CD4-positive, CD25-positive, alpha-beta regulatory T cell (primary cell): ENCODE results near the gene IFI30. TPM values are rescaled to one million over a fixed set of nuclear protein-coding genes. Genes with fewer than 3 reads are reported as not detected.

ENCODE experiments used
- ATAC-seq, 2 donors: fragments of 150-1000 bp; cut with Tn5 transposase; one replicate each; pipeline ENCODE4 v1.10.0; 2021; ENCODE audit warnings: low read depth in 2 of 2, moderate number of reproducible peaks in 2 of 2, moderate library complexity in 1 of 2
- DNase-seq, 3 donors: peaks; one replicate each; pipeline versions ENCODE4 v3.0.0 to v3.0.0-alpha.2; 2012 to 2022; ENCODE audit warnings: mixed read lengths in 1 of 3
- H3K27ac ChIP-seq: one replicate; pipeline ENCODE4 v1.7.0; 2013; ENCODE audit warnings: mild to moderate bottlenecking, low read length; ENCODE audit not compliant: insufficient read depth, poor library complexity, severe bottlenecking
- H3K27me3 ChIP-seq: one replicate; pipeline ENCODE4 v1.7.0; 2013; ENCODE audit warnings: low read length; ENCODE audit not compliant: control insufficient read depth, insufficient read depth
- H3K36me3 ChIP-seq: one replicate; pipeline ENCODE4 v1.7.0; 2013; ENCODE audit warnings: mild to moderate bottlenecking, low read length, moderate library complexity; ENCODE audit not compliant: control insufficient read depth, insufficient read depth
- H3K4me1 ChIP-seq: 2 replicates; pipeline ENCODE4 v1.7.0; 2013; ENCODE audit warnings: mild to moderate bottlenecking, low read length; ENCODE audit not compliant: insufficient read depth, control insufficient read depth, poor library complexity, severe bottlenecking
- H3K4me3 ChIP-seq: one replicate; pipeline ENCODE4 v1.7.0; 2013; ENCODE audit warnings: low read depth, mild to moderate bottlenecking, low read length, moderate library complexity
- H3K9me3 ChIP-seq, 2 experiments: 1 replicate in 1 of 2; 2 replicates in 1 of 2; pipeline ENCODE4 v1.7.0; 2013; ENCODE audit warnings: low read length in 2 of 2, mild to moderate bottlenecking in 1 of 2, moderate library complexity in 1 of 2; ENCODE audit not compliant: control insufficient read depth in 2 of 2
- H3K27ac Mint-ChIP-seq, 3 donors: one replicate each; pipeline ENCODE4 v1.8.0; 2020 to 2022; ENCODE audit warnings: mild to moderate bottlenecking in 3 of 3, mixed read lengths in 3 of 3, moderate library complexity in 2 of 3
- H3K27me3 Mint-ChIP-seq: one replicate; pipeline ENCODE4 v1.8.0; 2022; ENCODE audit warnings: mild to moderate bottlenecking, mixed read lengths
- H3K36me3 Mint-ChIP-seq: one replicate; pipeline ENCODE4 v1.8.0; 2020; ENCODE audit warnings: mixed read lengths
- H3K4me1 Mint-ChIP-seq, 4 donors: one replicate each; pipeline ENCODE4 v1.8.0; 2020 to 2022; ENCODE audit warnings: mixed read lengths in 4 of 4, mild to moderate bottlenecking in 1 of 4
- H3K4me3 Mint-ChIP-seq, 4 donors: one replicate each; pipeline ENCODE4 v1.8.0; 2020 to 2022; ENCODE audit warnings: mild to moderate bottlenecking in 4 of 4, mixed read lengths in 4 of 4, moderate library complexity in 3 of 4
- H3K9me3 Mint-ChIP-seq, 7 donors: one replicate each; pipeline ENCODE4 v1.8.0; 2020 to 2022; ENCODE audit warnings: mixed read lengths in 7 of 7, mild to moderate bottlenecking in 3 of 7, moderate library complexity in 2 of 7
- polyA plus RNA-seq, 4 donors: library from polyadenylated mRNA; unstranded; fragments of 300-500 nt; fragmentation: Illumina TruSeq; gene quantifications; one replicate each; pipeline ENCODE4 v1.2.3, GENCODE V29; 2021
- total RNA-seq: library from RNA; stranded (reverse); gene quantifications from one replicate; pipeline ENCODE4 v1.2.3, GENCODE V29; 2022

The IFI30 gene
- total and polyA plus RNA-seq, 5 donors from 2014 or later = 2.3 to 17.8 (median 8.5) TPM

GRCh38 chr19:18225702-18226468, 52.3 kb downstream of the IFI30 start, which contains the start of gene PDE4C:
PDE4C (minus strand) TSS chr19:18226438; CDS start chr19:18226415, 23 bp downstream.
- no peak for DNase-seq
- H3K27ac Mint-ChIP-seq = no peak within 1 kb of the TSS

GRCh38 chr19:18226956-18227780, 53.6 kb downstream of the IFI30 start:
- H3K27me3 Mint-ChIP-seq = peaks cover 51% of the 10 kb centered on the region
- no peak overlapping the region for H3K27ac Mint-ChIP-seq
- peaks cover 7% of the 10 kb centered on the region for H3K27me3 ChIP-seq
- ATAC-seq = no peak
- H3K4me1 ChIP-seq = peaks cover 23% of the 10 kb centered on the region
- H3K9me3 ChIP-seq = no peaks in the 10 kb centered on the region
- no peaks in the 10 kb centered on the region for H3K36me3 Mint-ChIP-seq
- peaks cover 0 to 29% (median 7%) of the 10 kb centered on the region in 4 donors for H3K4me1 Mint-ChIP-seq
- no peak overlapping the region for H3K4me3 ChIP-seq
- no peak overlapping the region for H3K27ac ChIP-seq
- peak overlapping the region in 1 of 4 donors; percentile 57 for H3K4me3 Mint-ChIP-seq
- no peak for DNase-seq
- H3K9me3 Mint-ChIP-seq = peaks cover 0 to 7% (median 0%) of the 10 kb centered on the region in 7 donors
- H3K36me3 ChIP-seq = no peaks in the 10 kb centered on the region

More at GRCh38 chr19:18225702-18226468, 52.3 kb downstream of the IFI30 start, which contains the start of gene PDE4C:
- H3K4me1 ChIP-seq = peaks cover 23% of the 10 kb centered on the region
- Mint-ChIP-seq H3K4me1 (peaks cover 0 to 35% (median 7%) of the 10 kb centered on the region in 4 donors), H3K36me3 (no peaks in the 10 kb centered on the region), H3K9me3 (peaks cover 0 to 7% (median 0%) of the 10 kb centered on the region in 7 donors), H3K27me3 (peaks cover 48% of the 10 kb centered on the region), H3K4me3 (peak within 1 kb of the TSS in 2 of 4 donors; percentile 87 to 93)
- ATAC-seq = no peak
- H3K36me3 ChIP-seq = no peaks in the 10 kb centered on the region
- H3K4me3 ChIP-seq = no peak within 1 kb of the TSS
- peaks cover 7% of the 10 kb centered on the region for H3K27me3 ChIP-seq
- no peak within 1 kb of the TSS for H3K27ac ChIP-seq
- H3K9me3 ChIP-seq = no peaks in the 10 kb centered on the region

Other genes starting within 250 kb of the IFI30 start
- gene CCDC124, start 240.8 kb upstream of the IFI30 start, total RNA-seq = 32.2 TPM
- 10 to 100 TPM; 29.6 to 42.7 (median 33.5) TPM for gene CCDC124, start 240.8 kb upstream of the IFI30 start, polyA plus RNA-seq
- gene KCNN1, start 206.7 kb upstream of the IFI30 start, total RNA-seq = not detected
- not detected for gene KCNN1, start 206.7 kb upstream of the IFI30 start, polyA plus RNA-seq
- gene ARRDC2, start 165.6 kb upstream of the IFI30 start, total RNA-seq = 151 TPM
- 10 to 100 TPM; 25.9 to 42.7 (median 36.2) TPM for gene ARRDC2, start 165.6 kb upstream of the IFI30 start, polyA plus RNA-seq
- gene IL12RB1, start 86.9 kb upstream of the IFI30 start, total RNA-seq = 60.4 TPM
- gene IL12RB1, start 86.9 kb upstream of the IFI30 start, polyA plus RNA-seq = 10 to 100 TPM; 34.9 to 53.2 (median 46.3) TPM
- gene MAST3, start 76.0 kb upstream of the IFI30 start, total RNA-seq = 45.9 TPM
- gene MAST3, start 76.0 kb upstream of the IFI30 start, polyA plus RNA-seq = 1 to 10 TPM; 8.1 to 9.0 (median 8.6) TPM
- gene PIK3R2, start 20.6 kb upstream of the IFI30 start, total RNA-seq = 9.4 TPM
- 1 to 10 TPM in 2 of 4 donors, under 1 TPM in 2; 0.42 to 3.6 (median 2.0) TPM for gene PIK3R2, start 20.6 kb upstream of the IFI30 start, polyA plus RNA-seq
- gene MPV17L2, start 19.4 kb downstream of the IFI30 start, total RNA-seq = 5.5 TPM
- gene MPV17L2, start 19.4 kb downstream of the IFI30 start, polyA plus RNA-seq = 10 to 100 TPM; 11.3 to 20.8 (median 13.9) TPM
- gene RAB3A, start 30.2 kb downstream of the IFI30 start, total RNA-seq = 5.1 TPM
- 1 to 10 TPM in 2 of 4 donors, under 1 TPM in 2; 0.87 to 1.6 (median 1.2) TPM for gene RAB3A, start 30.2 kb downstream of the IFI30 start, polyA plus RNA-seq
- gene PDE4C, start 52.6 kb downstream of the IFI30 start, total RNA-seq = not detected
- gene PDE4C, start 52.6 kb downstream of the IFI30 start, polyA plus RNA-seq = not detected
- gene IQCN, start 100.6 kb downstream of the IFI30 start, total RNA-seq = 26.5 TPM
- under 1 TPM in 3 of 4 donors, not detected in 1; 0.03 to 0.28 (median 0.16) TPM for gene IQCN, start 100.6 kb downstream of the IFI30 start, polyA plus RNA-seq
- gene JUND, start 107.8 kb downstream of the IFI30 start, total RNA-seq = 1,564 TPM
- 10 to 100 TPM; 30.7 to 85.9 (median 58.8) TPM for gene JUND, start 107.8 kb downstream of the IFI30 start, polyA plus RNA-seq
- gene LSM4, start 149.3 kb downstream of the IFI30 start, total RNA-seq = 45.6 TPM
- 100 to 1,000 TPM; 101 to 118 (median 116) TPM for gene LSM4, start 149.3 kb downstream of the IFI30 start, polyA plus RNA-seq
- 39.4 TPM for gene PGPEP1, start 166.8 kb downstream of the IFI30 start, total RNA-seq
- 1 to 10 TPM; 6.7 to 8.7 (median 8.2) TPM for gene PGPEP1, start 166.8 kb downstream of the IFI30 start, polyA plus RNA-seq
- gene GDF15, start 212.3 kb downstream of the IFI30 start, total RNA-seq = not detected
- not detected for gene GDF15, start 212.3 kb downstream of the IFI30 start, polyA plus RNA-seq
- gene LRRC25, start 223.8 kb downstream of the IFI30 start, total RNA-seq = not detected
- gene LRRC25, start 223.8 kb downstream of the IFI30 start, polyA plus RNA-seq = under 1 TPM in 3 of 4 donors, not detected in 1; 0.09 to 0.79 (median 0.25) TPM
- gene SSBP4, start 245.6 kb downstream of the IFI30 start, total RNA-seq = 97.9 TPM
- 10 to 100 TPM; 47.3 to 84.0 (median 65.6) TPM for gene SSBP4, start 245.6 kb downstream of the IFI30 start, polyA plus RNA-seq